T1000 (cell line): ENCODE results near the gene FFAR3.

Source experiments
- DNase-seq: peaks from one replicate; lab custom pipeline; 2025; ENCODE audit warnings: mixed read lengths; lab: John Stamatoyannopoulos, UW

FFAR3 gene

DNA sequence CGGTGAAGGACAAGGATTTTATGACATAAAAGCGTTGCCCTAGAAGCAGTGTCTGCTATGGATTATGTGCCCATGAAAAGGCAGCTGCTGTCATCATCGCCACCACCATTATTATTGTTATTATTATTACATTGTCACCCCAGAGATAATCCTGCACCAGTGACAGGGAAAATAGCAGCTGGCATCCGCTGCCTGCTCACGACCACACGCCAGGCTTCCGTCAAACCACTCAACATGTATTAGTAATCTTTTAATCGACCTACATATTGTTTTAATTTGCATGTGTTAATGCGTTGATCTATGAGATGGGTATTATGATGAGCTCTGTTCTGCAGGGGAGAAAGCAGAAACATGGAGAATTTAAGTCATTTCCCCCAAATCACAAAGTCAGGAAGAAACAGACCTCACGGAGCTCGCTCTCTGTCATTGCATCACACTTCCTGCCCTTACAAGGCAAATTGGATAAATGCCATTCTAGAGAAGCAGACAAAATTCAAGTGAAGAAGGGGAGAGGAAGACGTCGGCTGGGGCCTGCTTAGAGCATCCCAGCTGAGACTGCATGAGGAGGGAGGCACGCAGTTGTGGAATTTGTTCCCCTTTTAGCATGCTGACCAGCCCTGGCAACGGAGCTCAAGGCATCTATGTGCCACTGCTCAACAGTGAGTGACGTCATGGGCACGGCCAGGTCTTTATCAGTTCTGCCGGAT, at the start of gene FFAR3:
Gene FFAR3, plus strand, starts transcription at position 594 of the 707 bp plus-strand sequence. CDS start 431 bp downstream, outside the sequence.
- no peak for DNase-seq

GRCh38 chr19:35308910-35309309, 49.4 kb upstream of the FFAR3 start:
- no peak for DNase-seq

DNA sequence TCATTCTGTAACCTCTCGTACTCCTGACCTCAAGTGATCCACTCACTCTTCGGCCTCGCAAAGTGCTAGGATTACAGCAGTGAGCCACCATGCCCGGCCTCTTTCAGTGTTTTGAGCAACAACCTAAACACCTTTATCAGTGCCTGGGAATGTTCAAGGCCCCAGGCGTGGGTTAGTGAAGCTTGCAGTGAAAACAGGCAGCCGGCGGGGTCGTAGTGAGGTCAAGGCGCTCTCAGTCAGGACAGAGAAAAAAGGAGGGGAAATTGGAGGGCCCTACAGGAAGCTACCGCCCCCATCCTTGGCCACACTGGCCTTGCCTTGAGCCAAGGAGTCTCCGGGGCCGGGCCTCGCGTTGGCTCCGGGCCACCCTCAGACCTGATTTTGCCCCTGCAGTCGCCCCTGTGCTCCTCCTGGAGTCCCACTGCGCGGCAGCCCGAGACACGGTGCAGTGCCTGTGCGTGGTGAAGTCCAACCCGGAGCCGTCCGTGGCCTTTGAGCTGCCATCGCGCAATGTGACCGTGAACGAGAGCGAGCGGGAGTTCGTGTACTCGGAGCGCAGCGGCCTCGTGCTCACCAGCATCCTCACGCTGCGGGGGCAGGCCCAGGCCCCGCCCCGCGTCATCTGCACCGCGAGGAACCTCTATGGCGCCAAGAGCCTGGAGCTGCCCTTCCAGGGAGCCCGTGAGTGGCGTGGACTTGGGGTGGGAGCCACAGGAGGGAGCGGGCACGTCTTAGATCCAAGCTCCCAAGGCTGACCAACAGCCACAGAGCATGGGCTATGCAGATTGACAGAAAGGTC, 48.6 kb upstream of the FFAR3 start:
- DNase-seq = no peak

GRCh38 chr19:35310331-35310730, 47.9 kb upstream of the FFAR3 start:
- no peak for DNase-seq

DNA sequence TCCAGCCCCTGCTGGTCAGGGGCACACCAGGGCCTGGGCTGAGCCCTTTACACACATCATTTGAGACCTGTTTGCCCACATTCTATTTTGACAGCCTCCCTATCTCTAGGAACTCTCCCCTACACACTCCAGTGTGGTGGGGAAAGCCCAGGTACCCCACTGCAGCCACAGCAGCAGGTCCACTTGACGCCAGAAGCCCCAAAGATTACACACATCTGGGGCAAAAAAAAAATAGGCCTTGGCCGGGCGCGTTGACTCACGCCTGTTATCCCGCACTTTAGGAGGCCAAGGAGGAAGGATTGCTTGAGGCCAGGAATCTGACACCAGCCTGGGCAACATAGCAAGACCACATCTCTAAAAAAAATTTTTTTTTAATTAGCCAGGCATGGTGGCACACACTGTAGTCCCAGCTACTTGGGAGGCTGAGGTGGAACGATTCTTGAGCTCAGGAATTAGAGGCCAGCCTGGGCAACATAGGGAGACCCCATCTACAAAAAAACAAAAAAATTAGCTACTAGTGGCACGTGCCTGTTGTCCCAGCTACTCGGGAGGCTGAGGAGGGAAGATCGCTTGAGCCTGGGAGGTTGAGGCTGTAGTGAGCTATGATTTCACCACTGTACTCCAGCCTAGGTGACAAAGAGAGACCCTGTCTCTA, 47.3 kb upstream of the FFAR3 start:
- no peak for DNase-seq

- DNase-seq = no peak
Observed at GRCh38 chr19:35311901-35312665, 46.2 kb upstream of the FFAR3 start.

DNA sequence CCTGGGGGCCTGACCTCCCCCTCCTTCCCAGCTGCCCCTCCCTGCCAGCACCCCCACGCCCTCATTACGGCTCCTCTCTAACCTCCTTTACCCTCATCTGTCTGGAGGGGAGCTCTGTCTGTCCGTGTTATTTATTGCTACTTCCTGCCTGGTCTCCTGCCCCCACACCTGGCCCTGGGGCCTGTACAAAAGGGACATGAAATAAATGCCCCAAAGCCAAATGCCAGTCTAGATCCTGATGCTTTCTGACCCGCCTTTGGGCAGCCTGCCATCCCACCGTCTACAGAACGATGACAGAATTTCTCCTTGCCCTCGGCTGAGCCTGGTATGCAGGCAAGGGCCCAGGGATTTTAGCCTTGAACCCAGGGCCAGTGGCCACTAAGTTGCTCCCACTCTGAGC, 44.7 kb upstream of the FFAR3 start:
- no peak for DNase-seq

DNA sequence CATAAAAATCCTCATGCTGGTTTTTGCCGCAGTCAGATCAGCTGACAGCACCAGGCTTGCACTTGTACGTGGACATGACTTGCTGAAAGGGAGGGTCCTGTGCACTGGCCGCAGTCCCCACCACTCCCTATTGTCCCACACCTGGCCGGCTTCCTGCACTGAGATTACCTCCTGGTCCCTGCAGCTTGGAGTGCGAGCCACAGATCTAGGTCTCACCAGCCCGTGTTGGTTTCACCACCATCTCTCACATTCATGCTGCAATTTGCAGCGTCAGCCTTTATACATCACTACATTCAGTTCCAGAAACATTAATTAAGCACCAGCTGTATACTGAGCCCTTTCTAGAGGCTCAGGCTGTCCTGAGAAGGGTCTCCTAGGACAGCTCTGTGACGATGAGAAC, 44.2 kb upstream of the FFAR3 start:
- DNase-seq = no peak

GRCh38 chr19:35314858-35315470, 43.3 kb upstream of the FFAR3 start:
- DNase-seq = no peak

- DNase-seq = no peak
Observed at GRCh38 chr19:35315883-35316282, 42.4 kb upstream of the FFAR3 start.

- DNase-seq = no peak
Observed at GRCh38 chr19:35316560-35316959, 41.7 kb upstream of the FFAR3 start.

GRCh38 chr19:35317464-35318043, 40.7 kb upstream of the FFAR3 start:
- DNase-seq = no peak

- DNase-seq = peak; percentile 92
Observed at GRCh38 chr19:35318679-35319448, 39.4 kb upstream of the FFAR3 start.

GRCh38 chr19:35320065-35320713, 38.1 kb upstream of the FFAR3 start:
- no peak for DNase-seq

DNA sequence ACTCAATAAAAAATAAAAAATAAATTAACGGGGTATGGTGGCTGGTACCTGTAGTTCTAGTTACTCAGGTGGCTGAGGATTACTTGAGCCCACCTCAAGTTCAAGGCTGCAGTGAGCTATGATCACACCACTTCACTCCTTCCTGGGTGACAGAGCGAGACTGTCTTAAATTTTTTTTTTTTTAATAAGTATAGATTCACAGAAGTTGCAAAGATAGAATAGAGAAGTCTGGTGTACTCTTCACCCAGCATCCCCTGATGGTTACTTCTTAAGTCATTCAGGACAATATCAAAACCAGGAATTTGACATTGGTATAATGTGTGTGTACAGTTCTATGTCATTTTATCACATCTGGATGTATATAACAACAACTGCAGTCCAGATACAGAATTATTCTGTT, 37.0 kb upstream of the FFAR3 start:
- DNase-seq = no peak

GRCh38 chr19:35322014-35322413, 36.2 kb upstream of the FFAR3 start:
- DNase-seq = no peak

GRCh38 chr19:35327642-35328041, 30.6 kb upstream of the FFAR3 start:
- DNase-seq = no peak

GRCh38 chr19:35328851-35329285, 29.4 kb upstream of the FFAR3 start, which contains the start of gene CD22:
CD22 (plus strand) TSS chr19:35329187; CDS start chr19:35332041, 2,854 bp downstream.
- no peak for DNase-seq

GRCh38 chr19:35329323-35329722, 28.9 kb upstream of the FFAR3 start:
- DNase-seq = no peak

DNA sequence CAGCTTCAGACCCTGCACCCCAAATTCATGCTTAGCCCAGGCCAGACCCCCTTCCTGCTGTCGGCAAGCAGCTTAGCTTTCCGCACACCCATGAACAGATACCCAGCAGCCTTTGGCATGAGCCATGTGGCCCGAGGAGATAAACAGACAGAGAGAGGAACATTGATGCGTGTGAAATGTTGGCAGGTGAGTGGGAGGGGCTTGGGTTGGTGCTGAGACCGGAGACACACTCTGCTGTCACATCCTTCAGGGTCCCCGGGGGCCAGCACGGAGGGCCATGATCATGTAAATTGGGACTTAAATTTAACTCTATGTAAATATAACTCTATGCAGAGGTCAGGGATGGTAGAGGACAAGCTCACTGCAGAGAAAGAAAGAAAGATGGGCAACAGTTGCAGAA, 27.8 kb upstream of the FFAR3 start:
- no peak for DNase-seq
